ENCODE data around the gene ARMC3.

The ARMC3 gene

GRCh38 chr10:23075672-23076071, 147.8 kb downstream of the ARMC3 start:
- in situ Hi-C loops (cut with HindIII; ENCODE audit: low sequenced_read_pairs), result no loop called here
- DNase-seq (ENCODE audit: low read depth), result no peak
- TF ChIP-seq, protein P1, sequence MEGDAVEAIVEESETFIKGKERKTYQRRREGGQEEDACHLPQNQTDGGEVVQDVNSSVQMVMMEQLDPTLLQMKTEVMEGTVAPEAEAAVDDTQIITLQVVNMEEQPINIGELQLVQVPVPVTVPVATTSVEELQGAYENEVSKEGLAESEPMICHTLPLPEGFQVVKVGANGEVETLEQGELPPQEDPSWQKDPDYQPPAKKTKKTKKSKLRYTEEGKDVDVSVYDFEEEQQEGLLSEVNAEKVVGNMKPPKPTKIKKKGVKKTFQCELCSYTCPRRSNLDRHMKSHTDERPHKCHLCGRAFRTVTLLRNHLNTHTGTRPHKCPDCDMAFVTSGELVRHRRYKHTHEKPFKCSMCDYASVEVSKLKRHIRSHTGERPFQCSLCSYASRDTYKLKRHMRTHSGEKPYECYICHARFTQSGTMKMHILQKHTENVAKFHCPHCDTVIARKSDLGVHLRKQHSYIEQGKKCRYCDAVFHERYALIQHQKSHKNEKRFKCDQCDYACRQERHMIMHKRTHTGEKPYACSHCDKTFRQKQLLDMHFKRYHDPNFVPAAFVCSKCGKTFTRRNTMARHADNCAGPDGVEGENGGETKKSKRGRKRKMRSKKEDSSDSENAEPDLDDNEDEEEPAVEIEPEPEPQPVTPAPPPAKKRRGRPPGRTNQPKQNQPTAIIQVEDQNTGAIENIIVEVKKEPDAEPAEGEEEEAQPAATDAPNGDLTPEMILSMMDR (IDR thresholded peaks at IDR 0.05; ENCODE audit: low read depth, low read length, missing control alignments), result no peak
- no peak overlapping the region for H3K4me3 ChIP-seq (ENCODE audit: low read depth, low read length)

DNA sequence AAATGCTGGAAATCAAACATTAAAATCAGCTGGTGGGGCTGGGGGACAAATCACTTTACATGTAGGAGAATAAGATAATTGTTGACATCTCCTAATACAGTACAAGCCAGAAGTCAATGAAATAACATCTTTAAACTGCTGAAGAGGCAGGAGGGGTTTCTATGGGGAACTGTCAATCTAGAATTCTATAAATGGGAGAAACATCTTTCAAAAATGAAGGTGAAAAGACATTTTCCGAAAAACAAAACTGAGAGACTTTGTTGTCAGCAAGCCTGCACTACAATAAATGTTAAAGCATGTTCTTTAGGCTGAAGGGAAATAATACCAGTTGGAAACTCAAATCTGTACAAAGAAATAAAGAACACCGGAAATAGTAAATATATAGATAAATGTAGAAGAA, 150.3 kb downstream of the ARMC3 start:
- in situ Hi-C loops (cut with HindIII; ENCODE audit: low sequenced_read_pairs), result no loop called here
- DNase-seq (ENCODE audit: low read depth), result no peak
- H3K4me3 ChIP-seq (ENCODE audit: low read depth, low read length), result no peak overlapping the region
- TF ChIP-seq, protein P1 (IDR thresholded peaks at IDR 0.05; ENCODE audit: low read depth, low read length, missing control alignments), result no peak

DNA sequence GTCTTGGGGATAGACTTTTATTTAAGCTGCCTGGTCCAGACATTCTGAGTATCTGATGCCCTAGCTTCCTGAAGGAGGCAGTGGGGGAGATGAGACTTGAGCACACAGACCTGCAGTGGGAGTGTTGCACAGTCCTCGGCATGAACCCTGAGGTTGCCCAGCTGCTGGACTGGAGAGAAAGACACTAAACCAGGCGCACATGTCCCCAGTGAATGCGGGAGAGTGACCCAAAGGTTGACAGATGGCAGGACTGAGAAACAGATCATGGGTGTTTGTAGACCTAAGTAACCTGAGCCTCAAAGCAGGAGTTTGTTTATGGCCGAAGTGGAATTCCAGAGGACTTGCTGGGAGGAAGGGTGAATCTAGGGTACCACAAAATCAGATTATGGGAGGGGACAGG, 151.8 kb downstream of the ARMC3 start:
- in situ Hi-C loops (cut with HindIII; ENCODE audit: low sequenced_read_pairs), result no loop called here
- TF ChIP-seq, protein P1 (IDR thresholded peaks at IDR 0.05; ENCODE audit: low read depth, low read length, missing control alignments), result no peak
- H3K4me3 ChIP-seq (ENCODE audit: low read depth, low read length), result no peak overlapping the region
- no peak for DNase-seq (ENCODE audit: low read depth)

GRCh38 chr10:23080262-23080661, 152.4 kb downstream of the ARMC3 start:
- no peak overlapping the region for H3K4me3 ChIP-seq (ENCODE audit: low read depth, low read length)
- TF ChIP-seq, protein P1 (IDR thresholded peaks at IDR 0.05; ENCODE audit: low read depth, low read length, missing control alignments), result no peak
- DNase-seq (ENCODE audit: low read depth), result no peak
- in situ Hi-C loops (cut with HindIII; ENCODE audit: low sequenced_read_pairs), result no loop called here

- no peak overlapping the region for H3K4me3 ChIP-seq (ENCODE audit: low read depth, low read length)
- TF ChIP-seq, protein P1 (IDR thresholded peaks at IDR 0.05; ENCODE audit: low read depth, low read length, missing control alignments), result no peak
- in situ Hi-C loops (cut with HindIII; ENCODE audit: low sequenced_read_pairs), result no loop called here
- no peak for DNase-seq (ENCODE audit: low read depth)
Measured at GRCh38 chr10:23081221-23081750, 153.4 kb downstream of the ARMC3 start.

GRCh38 chr10:23081891-23082290, 154.0 kb downstream of the ARMC3 start:
- DNase-seq (ENCODE audit: low read depth), result no peak
- TF ChIP-seq, protein P1 (IDR thresholded peaks at IDR 0.05; ENCODE audit: low read depth, low read length, missing control alignments), result peak; percentile 7
- no peak overlapping the region for H3K4me3 ChIP-seq (ENCODE audit: low read depth, low read length)
- in situ Hi-C loops (cut with HindIII; ENCODE audit: low sequenced_read_pairs), result no loop called here
